ENCODE data around the gene RALA.

Gene RALA

DNA sequence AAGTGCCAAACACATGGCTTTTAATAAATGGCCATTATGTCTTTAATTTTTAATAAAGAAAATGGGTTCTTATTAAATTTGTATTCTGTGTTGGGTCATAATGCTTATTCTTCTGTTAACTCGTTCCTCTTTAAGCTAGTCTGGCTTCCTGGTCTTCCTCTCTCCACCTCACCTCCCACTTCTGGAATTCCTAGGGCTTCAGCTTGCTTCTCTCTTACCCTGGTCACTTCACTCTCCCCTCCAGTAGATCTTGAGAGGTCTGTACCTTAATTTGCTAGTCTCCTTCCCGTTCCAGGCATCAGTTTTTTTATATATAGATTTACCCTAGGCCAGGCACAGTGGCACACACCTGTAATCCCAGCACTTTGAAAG lies 111.2 kb downstream of the RALA start:
- in situ Hi-C loops (cut with MboI; ENCODE audit: low sequenced_read_pairs, unreplicated experiment), result no loop called here
- DNase-seq (ENCODE audit: low spot score), result no peak
- TF ChIP-seq, protein P1, sequence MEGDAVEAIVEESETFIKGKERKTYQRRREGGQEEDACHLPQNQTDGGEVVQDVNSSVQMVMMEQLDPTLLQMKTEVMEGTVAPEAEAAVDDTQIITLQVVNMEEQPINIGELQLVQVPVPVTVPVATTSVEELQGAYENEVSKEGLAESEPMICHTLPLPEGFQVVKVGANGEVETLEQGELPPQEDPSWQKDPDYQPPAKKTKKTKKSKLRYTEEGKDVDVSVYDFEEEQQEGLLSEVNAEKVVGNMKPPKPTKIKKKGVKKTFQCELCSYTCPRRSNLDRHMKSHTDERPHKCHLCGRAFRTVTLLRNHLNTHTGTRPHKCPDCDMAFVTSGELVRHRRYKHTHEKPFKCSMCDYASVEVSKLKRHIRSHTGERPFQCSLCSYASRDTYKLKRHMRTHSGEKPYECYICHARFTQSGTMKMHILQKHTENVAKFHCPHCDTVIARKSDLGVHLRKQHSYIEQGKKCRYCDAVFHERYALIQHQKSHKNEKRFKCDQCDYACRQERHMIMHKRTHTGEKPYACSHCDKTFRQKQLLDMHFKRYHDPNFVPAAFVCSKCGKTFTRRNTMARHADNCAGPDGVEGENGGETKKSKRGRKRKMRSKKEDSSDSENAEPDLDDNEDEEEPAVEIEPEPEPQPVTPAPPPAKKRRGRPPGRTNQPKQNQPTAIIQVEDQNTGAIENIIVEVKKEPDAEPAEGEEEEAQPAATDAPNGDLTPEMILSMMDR (IDR thresholded peaks at IDR 0.05; ENCODE audit: borderline replicate concordance, control extremely low read depth, extremely low read depth, insufficient read depth, missing control alignments), result no peak

DNA sequence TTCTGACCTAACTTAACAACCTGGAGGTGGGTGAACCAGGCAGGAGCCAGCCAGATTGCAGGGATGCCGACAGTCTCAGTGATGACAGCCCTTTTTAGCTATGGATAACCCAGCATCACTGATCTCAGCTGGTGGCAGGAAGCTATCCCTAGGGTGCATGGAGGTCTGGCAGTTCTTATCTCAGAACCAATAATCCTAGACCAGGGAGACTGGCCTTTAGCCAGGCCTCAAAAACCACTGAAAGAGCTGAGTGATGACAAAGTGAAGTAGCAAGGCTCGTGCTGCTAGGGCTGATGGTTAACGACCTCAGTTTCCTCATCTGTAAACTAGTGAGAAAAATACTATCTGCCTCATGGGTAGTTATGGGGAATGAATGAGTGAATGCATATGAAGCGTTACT lies 112.5 kb downstream of the RALA start:
- in situ Hi-C loops (cut with MboI; ENCODE audit: low sequenced_read_pairs, unreplicated experiment), result no loop called here
- TF ChIP-seq, protein P1 (IDR thresholded peaks at IDR 0.05; ENCODE audit: borderline replicate concordance, control extremely low read depth, extremely low read depth, insufficient read depth, missing control alignments), result no peak
- no peak for DNase-seq (ENCODE audit: low spot score)

DNA sequence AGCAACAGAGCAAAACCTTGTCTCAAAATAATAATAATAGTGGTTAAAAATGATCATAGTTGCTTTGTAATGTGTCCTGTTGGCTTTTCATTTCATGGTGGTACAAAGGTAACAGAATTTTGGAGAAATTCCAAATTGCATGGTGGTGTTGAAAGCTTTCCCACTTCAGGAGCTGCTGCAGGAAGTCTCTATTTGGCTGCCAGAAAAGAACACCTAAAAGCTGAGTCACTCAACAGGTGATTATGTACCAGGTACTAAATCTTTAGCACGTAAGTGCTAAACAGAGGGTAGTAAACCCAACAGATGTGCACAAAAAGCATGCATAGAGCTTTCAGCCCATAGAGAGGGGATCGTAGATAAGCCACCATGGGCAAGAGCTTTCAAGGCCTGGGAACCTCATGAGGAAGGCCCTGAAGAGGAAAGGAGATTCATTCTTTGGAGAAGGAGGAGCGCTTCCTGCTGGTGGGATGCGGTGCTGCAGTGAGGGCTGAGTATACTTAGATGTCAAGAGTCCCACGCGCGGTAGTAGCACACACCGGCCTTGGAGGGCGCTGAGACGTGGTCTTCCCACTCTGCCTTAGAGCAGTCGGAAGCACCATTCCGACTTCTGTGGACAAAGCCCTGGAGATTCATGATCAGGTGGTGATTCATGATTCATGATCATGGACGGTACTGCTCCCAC lies 118.7 kb downstream of the RALA start:
- in situ Hi-C loops (cut with MboI; ENCODE audit: low sequenced_read_pairs, unreplicated experiment), result loop anchor here (5.0 kb wide), 1 partner anchor 160 kb away; no protein-coding TSS in a partner anchor
- TF ChIP-seq, protein P1 (IDR thresholded peaks at IDR 0.05; ENCODE audit: borderline replicate concordance, control extremely low read depth, extremely low read depth, insufficient read depth, missing control alignments), result peak; percentile 30
- DNase-seq (ENCODE audit: low spot score), result no peak

DNA sequence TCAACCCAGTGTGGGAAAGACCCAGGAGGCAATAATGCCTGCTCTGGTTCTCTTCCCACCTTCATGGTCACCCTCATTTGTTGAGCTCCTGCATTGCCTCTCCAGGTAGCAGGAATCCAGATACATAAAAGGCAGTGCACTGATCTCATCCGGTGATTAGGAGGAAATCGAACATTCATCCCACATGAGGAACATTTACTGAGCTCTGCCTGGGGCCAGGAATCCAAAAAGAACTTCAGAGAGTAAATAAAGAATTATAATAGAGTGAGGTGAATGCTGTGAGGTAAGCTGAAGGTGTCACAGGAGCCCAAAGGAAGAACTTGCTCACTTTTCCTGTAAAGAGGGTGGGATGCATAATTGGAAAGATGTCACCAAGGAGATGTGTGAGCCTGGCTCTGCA lies 121.2 kb downstream of the RALA start:
- TF ChIP-seq, protein P1 (IDR thresholded peaks at IDR 0.05; ENCODE audit: borderline replicate concordance, control extremely low read depth, extremely low read depth, insufficient read depth, missing control alignments), result no peak
- no peak for DNase-seq (ENCODE audit: low spot score)
- in situ Hi-C loops (cut with MboI; ENCODE audit: low sequenced_read_pairs, unreplicated experiment), result loop anchor here (5.0 kb wide), 1 partner anchor 162 kb away; no protein-coding TSS in a partner anchor

DNA sequence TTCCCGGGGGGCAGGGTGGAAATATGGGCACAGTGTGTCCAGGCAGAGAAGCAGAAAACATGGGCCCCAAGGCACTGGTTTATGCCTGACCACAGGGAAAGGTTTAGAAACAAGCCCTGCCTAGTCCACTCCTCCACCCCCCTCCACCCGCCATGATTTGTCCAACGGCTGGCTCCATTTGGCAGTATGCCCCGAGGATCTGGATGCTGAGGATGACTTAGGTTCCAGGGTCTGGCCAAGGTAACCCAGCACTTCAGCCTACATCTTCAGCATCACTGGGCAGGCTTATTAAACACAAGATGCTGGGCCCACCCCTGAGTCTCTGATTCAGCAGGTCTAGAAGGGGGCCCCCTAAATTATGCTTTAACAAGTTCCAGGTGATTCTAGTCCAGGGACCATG lies 121.9 kb downstream of the RALA start:
- in situ Hi-C loops (cut with MboI; ENCODE audit: low sequenced_read_pairs, unreplicated experiment), result no loop called here
- TF ChIP-seq, protein P1 (IDR thresholded peaks at IDR 0.05; ENCODE audit: borderline replicate concordance, control extremely low read depth, extremely low read depth, insufficient read depth, missing control alignments), result no peak
- DNase-seq (ENCODE audit: low spot score), result no peak

DNA sequence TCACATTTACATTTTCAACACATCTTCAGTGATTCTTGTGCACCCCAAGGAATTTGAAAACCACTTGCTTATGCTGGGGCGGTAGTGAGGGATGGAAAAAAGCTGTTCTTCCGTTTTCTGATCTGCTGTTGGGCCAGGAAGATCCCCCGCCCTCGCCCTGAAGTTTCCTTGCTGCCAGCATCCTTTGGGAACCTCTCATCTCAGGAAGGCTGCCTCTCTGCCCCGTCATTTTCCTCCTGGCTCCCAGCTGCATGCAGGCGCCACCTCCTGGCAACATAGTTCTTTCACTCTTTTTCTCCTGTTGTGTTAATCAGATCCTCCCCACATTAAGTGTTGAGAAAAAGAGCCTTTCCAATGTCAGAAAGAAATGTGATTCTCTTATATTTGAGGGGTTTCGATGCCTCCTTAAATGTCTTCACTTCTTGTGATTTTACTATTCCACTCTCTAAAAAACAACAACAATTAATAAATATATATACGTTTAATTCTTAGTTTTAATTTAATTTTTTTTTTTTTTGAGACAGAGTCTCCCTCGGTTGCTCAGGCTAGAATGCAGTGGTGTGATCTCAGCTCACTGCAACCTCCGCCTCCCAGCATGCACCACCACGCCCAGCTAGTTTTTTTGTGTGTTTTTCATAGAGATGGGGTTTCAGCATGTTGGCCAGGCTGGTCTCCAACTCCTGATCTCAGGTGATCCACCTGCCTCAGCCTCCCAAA lies 122.9 kb downstream of the RALA start:
- peak; percentile 73 for DNase-seq (ENCODE audit: low spot score)
- in situ Hi-C loops (cut with MboI; ENCODE audit: low sequenced_read_pairs, unreplicated experiment), result no loop called here
- TF ChIP-seq, protein P1 (IDR thresholded peaks at IDR 0.05; ENCODE audit: borderline replicate concordance, control extremely low read depth, extremely low read depth, insufficient read depth, missing control alignments), result peak; percentile 67

Measured in GM13976 (cell line).